ENCODE measurements around the gene CLEC4M.

DNA sequence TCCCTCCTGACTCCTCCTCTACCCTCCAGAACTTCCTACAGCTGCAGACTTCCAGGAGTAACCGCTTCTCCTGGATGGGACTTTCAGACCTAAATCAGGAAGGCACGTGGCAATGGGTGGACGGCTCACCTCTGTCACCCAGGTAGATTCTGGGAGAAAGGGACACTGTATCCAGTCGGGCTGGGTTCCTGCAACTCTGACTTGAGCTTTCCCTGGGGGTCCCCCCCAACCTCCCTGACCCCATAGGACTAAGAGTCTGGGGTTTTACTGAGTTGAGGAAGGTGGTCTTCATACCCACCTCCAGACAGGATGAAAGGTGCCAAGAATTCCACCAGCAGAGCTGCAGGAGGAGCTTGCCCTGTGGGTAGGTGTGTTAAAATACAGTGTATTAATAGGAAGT, 4.4 kb downstream of the CLEC4M start:
- TF ChIP-seq, protein P1, sequence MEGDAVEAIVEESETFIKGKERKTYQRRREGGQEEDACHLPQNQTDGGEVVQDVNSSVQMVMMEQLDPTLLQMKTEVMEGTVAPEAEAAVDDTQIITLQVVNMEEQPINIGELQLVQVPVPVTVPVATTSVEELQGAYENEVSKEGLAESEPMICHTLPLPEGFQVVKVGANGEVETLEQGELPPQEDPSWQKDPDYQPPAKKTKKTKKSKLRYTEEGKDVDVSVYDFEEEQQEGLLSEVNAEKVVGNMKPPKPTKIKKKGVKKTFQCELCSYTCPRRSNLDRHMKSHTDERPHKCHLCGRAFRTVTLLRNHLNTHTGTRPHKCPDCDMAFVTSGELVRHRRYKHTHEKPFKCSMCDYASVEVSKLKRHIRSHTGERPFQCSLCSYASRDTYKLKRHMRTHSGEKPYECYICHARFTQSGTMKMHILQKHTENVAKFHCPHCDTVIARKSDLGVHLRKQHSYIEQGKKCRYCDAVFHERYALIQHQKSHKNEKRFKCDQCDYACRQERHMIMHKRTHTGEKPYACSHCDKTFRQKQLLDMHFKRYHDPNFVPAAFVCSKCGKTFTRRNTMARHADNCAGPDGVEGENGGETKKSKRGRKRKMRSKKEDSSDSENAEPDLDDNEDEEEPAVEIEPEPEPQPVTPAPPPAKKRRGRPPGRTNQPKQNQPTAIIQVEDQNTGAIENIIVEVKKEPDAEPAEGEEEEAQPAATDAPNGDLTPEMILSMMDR (IDR thresholded peaks at IDR 0.05), result no peak
- TF ChIP-seq POLR2A (IDR thresholded peaks at IDR 0.05), result no peak
